Fibroblast of skin of abdomen (primary cell): Measurements from ENCODE around the gene RBCK1.
"Not testable (repeated sequence)": the region's sequence is repeated elsewhere in the genome, so short reads cannot be mapped to it uniquely, and the experiment has no call there.

Experiments used
- DNase-seq: peaks from one replicate; pipeline ENCODE4 v3.0.0-alpha.2; 2013

Gene RBCK1

GRCh38 chr20:376089-376488, 32.0 kb upstream of the RBCK1 start:
- no peak for DNase-seq

GRCh38 chr20:376750-377149, 31.3 kb upstream of the RBCK1 start:
- no peak for DNase-seq

GRCh38 chr20:377578-377977, 30.5 kb upstream of the RBCK1 start:
- not testable (repeated sequence) for DNase-seq

GRCh38 chr20:378961-379336, 29.1 kb upstream of the RBCK1 start:
- no peak for DNase-seq

GRCh38 chr20:380763-381580, 27.1 kb upstream of the RBCK1 start:
- peak; percentile 85 for DNase-seq

GRCh38 chr20:381581-382290, 26.4 kb upstream of the RBCK1 start:
- DNase-seq, result peak; percentile 88

- no peak for DNase-seq
Observed at GRCh38 chr20:382291-383115, 25.6 kb upstream of the RBCK1 start.

GRCh38 chr20:383889-384288, 24.2 kb upstream of the RBCK1 start:
- DNase-seq, result no peak

GRCh38 chr20:384723-385122, 23.4 kb upstream of the RBCK1 start:
- no peak for DNase-seq

- no peak for DNase-seq
Observed at GRCh38 chr20:385448-385847, 22.7 kb upstream of the RBCK1 start.

- DNase-seq, result not testable (repeated sequence)
Observed at GRCh38 chr20:386634-387033, 21.5 kb upstream of the RBCK1 start.

- no peak for DNase-seq
Observed at GRCh38 chr20:387520-387919, 20.6 kb upstream of the RBCK1 start.

GRCh38 chr20:388034-388994, 19.8 kb upstream of the RBCK1 start:
- DNase-seq, result no peak

- DNase-seq, result no peak
Observed at GRCh38 chr20:389220-389619, 18.9 kb upstream of the RBCK1 start.

GRCh38 chr20:391041-391711, 16.9 kb upstream of the RBCK1 start:
- DNase-seq, result no peak

GRCh38 chr20:393296-393695, 14.8 kb upstream of the RBCK1 start:
- not testable (repeated sequence) for DNase-seq

- no peak for DNase-seq
Observed at GRCh38 chr20:396252-396618, 11.9 kb upstream of the RBCK1 start.

GRCh38 chr20:396619-397431, 11.3 kb upstream of the RBCK1 start:
- no peak for DNase-seq

GRCh38 chr20:397432-398237, 10.5 kb upstream of the RBCK1 start:
- DNase-seq, result no peak
